ENCODE measurements around the gene RPS19. TPM values are rescaled to one million over a fixed set of nuclear protein-coding genes. Genes with fewer than 3 reads are reported as not detected.

RPS19 gene
- total and polyA plus RNA-seq, 10 of the 15 experiments (the other 5 are each of a cell fraction or from before 2014, with no cell fraction given) = 2,615 to 5,578 (median 4,127) TPM

DNA sequence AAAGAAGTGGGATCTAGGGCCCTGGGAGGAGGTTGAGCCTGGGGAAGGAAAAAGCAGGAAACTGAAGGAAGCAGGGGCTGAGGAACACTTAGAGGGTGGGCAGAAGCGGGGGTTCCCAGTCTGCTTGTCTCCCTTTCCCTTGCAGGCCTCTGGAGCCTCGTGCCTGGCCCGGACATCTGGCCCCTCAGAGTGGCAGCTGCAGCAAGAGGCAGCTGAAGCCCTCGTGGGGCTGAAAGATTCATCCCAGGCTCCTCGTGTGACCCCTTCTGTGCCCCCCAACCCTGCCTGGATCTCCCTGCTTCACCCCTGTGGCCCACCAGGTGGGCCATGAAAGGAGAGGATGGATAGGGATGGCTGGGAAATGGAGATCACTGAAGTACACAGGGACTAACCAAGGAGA is 9.7 kb upstream of the RPS19 start (continued):
- no peak for TF ChIP-seq RELA (IDR thresholded peaks at IDR 0.05; ENCODE audit: borderline replicate concordance, partially characterized antibody)

- ChIA-PET CTCF (interaction anchor here (1.0 to 4.5 kb wide), 6 partner anchors 8 to 209 kb away, joined by 3 to 24 read pairs (median 4); no protein-coding TSS in a partner anchor), POLR2A (no interaction called here), SMC1A (ENCODE audit: uncharacterized antibody, unreplicated experiment) (no interaction called here), RAD21 (ENCODE audit: unreplicated experiment) (no interaction called here)
- intact Hi-C loops (cut with micrococcal nuclease; ENCODE audit: unreplicated experiment) (no loop called here), in situ Hi-C loops (cut with MboI) (no loop called here)
- WGBS (ENCODE audit: insufficient coverage, insufficient replicate concordance, low lambda C conversion rate, missing lambda C conversion rate) = 31% methylated on average over 4 of the region's 4 CpGs
- no peak overlapping the region for H2AFZ ChIP-seq (ENCODE audit: control insufficient read depth, low read depth, low read length)
- no peak overlapping the region for H3K4me2 ChIP-seq (ENCODE audit: control insufficient read depth, insufficient read depth)
- TF ChIP-seq TCF7 (IDR thresholded peaks at IDR 0.05; ENCODE audit: borderline replicate concordance) (no peak), IRF5 (IDR thresholded peaks at IDR 0.05; ENCODE audit: borderline replicate concordance) (no peak), WRNIP1 (IDR thresholded peaks at IDR 0.05; ENCODE audit: borderline replicate concordance, low read depth, low read length) (no peak), ZNF207 (IDR thresholded peaks at IDR 0.05; ENCODE audit: borderline replicate concordance) (no peak), CHD4 (IDR thresholded peaks at IDR 0.05) (no peak), BCLAF1 (IDR thresholded peaks at IDR 0.05) (no peak), TARDBP (IDR thresholded peaks at IDR 0.05; ENCODE audit: borderline replicate concordance) (no peak), SIX5 (IDR thresholded peaks at IDR 0.05; ENCODE audit: low read depth, low read length, severe bottlenecking) (no peak), SPI1 (IDR thresholded peaks at IDR 0.05; ENCODE audit: borderline replicate concordance, insufficient read depth, low read depth, low read length) (no peak), MEF2A (IDR thresholded peaks at IDR 0.05; ENCODE audit: insufficient read depth, low read depth, low read length) (no peak)
- no TSS peak for BruUV-seq (replicated peaks)
- H4K20me1 ChIP-seq (ENCODE audit: control insufficient read depth, insufficient read depth) = no peaks in the 10 kb centered on the region
- H3K9me3 ChIP-seq (replicated peaks; ENCODE audit: control insufficient read depth, insufficient read depth, low read length) = no peaks in the 10 kb centered on the region; the same call in 2 of the 3 replicates
- no peaks in the 10 kb centered on the region for H3K4me1 ChIP-seq (ENCODE audit: control insufficient read depth, insufficient read depth, low read length)
- H3K36me3 ChIP-seq (ENCODE audit: control insufficient read depth in 2 of 2, insufficient read depth in 2 of 2, low read length in 1 of 2) = no peaks in the 10 kb centered on the region
- H3K27ac ChIP-seq (ENCODE audit: control insufficient read depth, insufficient read depth) = no peak overlapping the region
- peaks cover 1 to 8% of the 10 kb centered on the region in 2 experiments; a peak in 3 of 4 replicates for H3K27me3 ChIP-seq (replicated peaks in 1 of 2; ENCODE audit: control insufficient read depth in 2 of 2, insufficient read depth in 2 of 2, low read length in 1 of 2)
- no peak overlapping the region for H3K9ac ChIP-seq (ENCODE audit: control insufficient read depth, insufficient read depth, low read length)
- ATAC-seq (no peak), DNase-seq (ENCODE audit: low read depth, low spot score) (no peak), FAIRE-seq (no peak)
- no peaks in the 10 kb centered on the region for H3K79me2 ChIP-seq (ENCODE audit: control insufficient read depth, insufficient read depth, low read length)
- no peak overlapping the region for H3K4me3 ChIP-seq
Measured at GRCh38 chr19:41851456-41851855, 8.6 kb upstream of the RPS19 start.

Measured in GM12878 (cell line).